ENCODE results near the gene CYP26A1. TPM values are rescaled to one million over a fixed set of nuclear protein-coding genes. Genes with fewer than 3 reads are reported as not detected.

Gene CYP26A1
- polyA plus RNA-seq, 4 donors: 0.03 to 0.09 TPM; not detected in 2

DNA sequence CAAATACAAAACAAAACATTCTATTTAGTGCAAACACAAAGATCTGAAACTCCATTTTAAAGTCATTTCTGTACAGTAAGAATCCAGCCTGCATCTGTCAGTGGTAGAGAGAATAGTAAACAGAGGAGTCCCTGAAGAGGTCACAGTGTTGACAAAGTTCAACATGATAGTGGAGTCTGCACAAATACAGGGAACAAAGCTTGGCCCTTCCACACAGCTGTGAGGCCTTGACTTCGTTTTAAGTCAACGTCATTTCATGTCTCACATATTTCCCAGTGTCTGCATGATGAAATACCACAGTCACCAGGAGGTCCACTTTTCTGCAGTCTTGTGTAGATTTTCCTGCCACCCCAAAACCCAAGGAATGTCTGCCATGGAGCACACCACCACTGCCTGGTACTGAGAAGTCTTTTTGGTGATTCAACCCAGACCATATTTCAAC is 33.0 kb downstream of the CYP26A1 start:
- no peak overlapping the region for H3K4me3 ChIP-seq (ENCODE audit: low read depth in 1 of 3, low read length in 3 of 3)
- FAIRE-seq (no peak), DNase-seq (no peak)
- H3K9me3 ChIP-seq (ENCODE audit: control insufficient read depth in 2 of 2, insufficient read depth in 1 of 2, low read depth in 1 of 2, low read length in 1 of 2): peaks cover 0 to 4% of the 10 kb centered on the region in 2 donors
- no peaks in the 10 kb centered on the region for H3K36me3 ChIP-seq (ENCODE audit: control insufficient read depth in 3 of 3, insufficient read depth in 2 of 3, low read depth in 1 of 3, low read length in 3 of 3)
- H3K27me3 ChIP-seq (ENCODE audit: control insufficient read depth in 3 of 3, insufficient read depth in 3 of 3, low read length in 3 of 3): no peaks in the 10 kb centered on the region
- H3K4me1 ChIP-seq (ENCODE audit: control insufficient read depth in 3 of 3, insufficient read depth in 2 of 3, low read depth in 1 of 3, low read length in 2 of 3): no peaks in the 10 kb centered on the region
- H3K27ac ChIP-seq (ENCODE audit: low read depth in 1 of 3, low read length in 2 of 3): no peak overlapping the region
- WGBS, 3 donors: 58 to 65% (median 61%) methylated on average over 2 of the region's 2 CpGs

DNA sequence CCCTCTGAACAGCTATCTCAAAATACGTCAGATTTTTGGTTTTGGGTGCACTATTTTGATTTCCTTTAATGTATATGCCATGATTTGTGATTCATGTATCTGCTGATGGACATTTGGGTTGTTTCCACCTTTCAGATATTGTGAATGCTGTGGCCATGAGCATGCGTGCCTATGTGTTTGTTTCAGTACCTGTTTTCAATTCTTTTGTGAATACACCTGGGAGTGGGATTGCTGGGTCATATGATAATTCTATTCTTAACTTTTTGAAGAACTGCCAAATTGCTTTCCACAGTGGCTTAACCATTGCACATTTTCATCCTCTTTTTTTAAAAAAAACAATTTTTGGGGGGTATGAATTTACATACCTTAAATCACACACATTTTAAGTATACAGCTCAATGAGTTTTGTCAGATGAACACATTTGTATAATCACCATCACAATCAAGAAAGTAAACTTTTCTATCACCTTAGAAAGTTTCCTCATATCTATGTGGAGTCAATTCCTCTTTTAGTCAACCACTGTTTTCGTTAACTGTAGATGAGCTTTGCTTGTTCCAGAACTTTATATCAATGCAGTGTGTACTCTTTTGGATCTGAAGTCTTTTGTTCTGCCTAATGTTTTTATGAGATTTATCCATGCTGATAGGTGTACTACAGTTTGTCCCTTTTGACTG is 36.9 kb downstream of the CYP26A1 start:
- Histone ChIP-seq H3K27ac (ENCODE audit: low read depth in 1 of 3, low read length in 2 of 3) (no peak overlapping the region), H3K27me3 (ENCODE audit: control insufficient read depth in 3 of 3, insufficient read depth in 3 of 3, low read length in 3 of 3) (no peaks in the 10 kb centered on the region), H3K9me3 (ENCODE audit: control insufficient read depth in 2 of 2, insufficient read depth in 1 of 2, low read depth in 1 of 2, low read length in 1 of 2) (peaks cover 0 to 5% of the 10 kb centered on the region in 2 donors), H3K4me1 (ENCODE audit: control insufficient read depth in 3 of 3, insufficient read depth in 2 of 3, low read depth in 1 of 3, low read length in 2 of 3) (peaks cover 0 to 3% (median 0%) of the 10 kb centered on the region in 3 donors), H3K36me3 (ENCODE audit: control insufficient read depth in 3 of 3, insufficient read depth in 2 of 3, low read depth in 1 of 3, low read length in 3 of 3) (no peaks in the 10 kb centered on the region), H3K4me3 (ENCODE audit: low read depth in 1 of 3, low read length in 3 of 3) (no peak overlapping the region)
- no peak for FAIRE-seq
- no peak for DNase-seq
- 79 to 90% (median 90%) methylated on average over 3 of the region's 3 CpGs for WGBS, 3 donors

DNA sequence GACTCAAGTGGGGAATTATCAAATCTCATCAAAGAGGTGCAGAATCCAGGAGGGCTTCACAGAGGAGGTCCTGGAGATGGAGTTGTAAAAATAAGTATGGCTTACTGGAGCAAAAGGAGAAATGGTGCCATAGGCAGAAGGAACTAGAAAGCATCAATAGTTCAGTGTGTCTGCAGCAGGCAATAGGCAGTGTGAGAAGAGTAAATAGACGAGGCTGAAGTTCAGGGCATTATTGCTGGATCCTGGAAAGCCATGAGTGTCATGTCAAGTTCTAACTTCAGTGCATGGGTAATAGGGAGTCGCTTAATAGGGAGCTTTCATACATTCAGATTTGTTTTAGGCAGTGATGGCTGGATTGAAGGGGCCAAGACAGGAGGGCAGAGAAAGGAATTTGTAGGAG is 39.3 kb downstream of the CYP26A1 start:
- Histone ChIP-seq H3K27me3 (ENCODE audit: control insufficient read depth in 3 of 3, insufficient read depth in 3 of 3, low read length in 3 of 3) (no peaks in the 10 kb centered on the region), H3K27ac (ENCODE audit: low read depth in 1 of 3, low read length in 2 of 3) (no peak overlapping the region), H3K4me3 (ENCODE audit: low read depth in 1 of 3, low read length in 3 of 3) (no peak overlapping the region), H3K9me3 (ENCODE audit: control insufficient read depth in 2 of 2, insufficient read depth in 1 of 2, low read depth in 1 of 2, low read length in 1 of 2) (peaks cover 0 to 2% of the 10 kb centered on the region in 2 donors), H3K36me3 (ENCODE audit: control insufficient read depth in 3 of 3, insufficient read depth in 2 of 3, low read depth in 1 of 3, low read length in 3 of 3) (no peaks in the 10 kb centered on the region), H3K4me1 (ENCODE audit: control insufficient read depth in 3 of 3, insufficient read depth in 2 of 3, low read depth in 1 of 3, low read length in 2 of 3) (peaks cover 0 to 4% (median 0%) of the 10 kb centered on the region in 3 donors)
- 43 to 65% (median 47%) methylated on average over 2 of the region's 2 CpGs for WGBS, 3 donors
- DNase-seq (peak; percentile 9 to 44), FAIRE-seq (no peak)

DNA sequence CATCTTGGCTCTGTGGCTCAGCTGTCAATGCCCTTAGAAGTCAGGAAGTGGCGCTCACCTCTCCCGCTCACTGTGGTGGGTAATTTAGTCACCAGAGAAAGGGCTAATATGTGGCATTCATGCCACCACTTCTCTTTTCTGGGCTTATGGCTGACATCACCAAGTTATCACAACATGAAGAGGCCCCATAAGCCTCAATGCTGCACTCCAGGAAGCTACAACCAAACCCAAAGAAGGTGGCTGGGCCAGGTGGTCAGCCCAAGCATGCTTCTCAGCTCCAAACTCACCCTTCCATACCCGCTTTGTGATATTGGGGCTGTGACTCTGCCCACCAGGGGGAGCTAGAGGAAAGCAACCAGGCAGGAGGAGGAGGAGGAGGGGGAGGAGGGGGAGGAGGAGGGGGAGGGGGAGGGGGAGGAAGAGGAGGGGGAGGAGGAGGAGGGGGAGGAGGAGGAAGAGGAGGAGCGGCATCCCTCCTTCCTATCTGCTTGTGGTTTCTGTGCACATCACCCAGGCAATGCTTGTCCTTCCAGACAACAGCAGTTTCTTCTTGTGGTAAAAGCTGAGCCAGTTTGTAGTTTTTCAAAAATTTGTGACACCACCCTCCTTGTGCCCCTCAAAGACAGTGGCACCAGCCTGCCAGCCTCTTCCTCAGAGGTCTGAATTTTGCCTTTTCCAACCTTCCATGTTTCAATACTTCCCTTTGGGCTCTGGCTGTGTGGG is 42.1 kb downstream of the CYP26A1 start:
- no peak for FAIRE-seq
- peak; percentile 64 to 66 for DNase-seq
- Histone ChIP-seq H3K27me3 (ENCODE audit: control insufficient read depth in 3 of 3, insufficient read depth in 3 of 3, low read length in 3 of 3) (no peaks in the 10 kb centered on the region), H3K36me3 (ENCODE audit: control insufficient read depth in 3 of 3, insufficient read depth in 2 of 3, low read depth in 1 of 3, low read length in 3 of 3) (no peaks in the 10 kb centered on the region), H3K27ac (ENCODE audit: low read depth in 1 of 3, low read length in 2 of 3) (no peak overlapping the region), H3K9me3 (ENCODE audit: control insufficient read depth in 2 of 2, insufficient read depth in 1 of 2, low read depth in 1 of 2, low read length in 1 of 2) (peaks cover 0 to 2% of the 10 kb centered on the region in 2 donors), H3K4me3 (ENCODE audit: low read depth in 1 of 3, low read length in 3 of 3) (no peak overlapping the region), H3K4me1 (ENCODE audit: control insufficient read depth in 3 of 3, insufficient read depth in 2 of 3, low read depth in 1 of 3, low read length in 2 of 3) (peaks cover 0 to 4% (median 0%) of the 10 kb centered on the region in 3 donors)
- WGBS, 3 donors: 51 to 57% (median 53%) methylated on average over 4 of the region's 4 CpGs

DNA sequence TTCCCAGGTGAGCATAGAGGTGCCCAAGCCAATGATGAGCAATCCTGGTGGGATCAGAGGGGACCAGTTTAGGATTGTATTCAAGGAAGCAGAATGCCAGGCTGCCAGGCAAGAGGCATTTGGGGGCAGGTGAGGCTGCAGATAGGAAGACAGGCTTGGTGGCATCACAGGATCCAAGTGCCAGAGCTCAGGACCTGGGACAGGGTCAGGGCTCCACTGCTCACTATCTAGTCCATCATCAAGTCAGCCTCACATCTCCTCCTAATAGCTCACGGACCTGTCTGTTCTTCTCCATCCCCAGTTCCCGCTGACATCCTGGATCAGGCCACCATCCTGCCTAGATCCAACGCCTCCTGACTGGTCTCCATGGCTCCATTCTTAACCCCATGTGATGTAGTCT is 47.6 kb downstream of the CYP26A1 start:
- Histone ChIP-seq H3K4me1 (ENCODE audit: control insufficient read depth in 3 of 3, insufficient read depth in 2 of 3, low read depth in 1 of 3, low read length in 2 of 3) (peaks cover 0 to 33% (median 3%) of the 10 kb centered on the region in 3 donors), H3K4me3 (ENCODE audit: low read depth in 1 of 3, low read length in 3 of 3) (no peak overlapping the region), H3K27me3 (ENCODE audit: control insufficient read depth in 3 of 3, insufficient read depth in 3 of 3, low read length in 3 of 3) (no peaks in the 10 kb centered on the region), H3K9me3 (ENCODE audit: control insufficient read depth in 2 of 2, insufficient read depth in 1 of 2, low read depth in 1 of 2, low read length in 1 of 2) (peaks cover 0 to 11% of the 10 kb centered on the region in 2 donors), H3K36me3 (ENCODE audit: control insufficient read depth in 3 of 3, insufficient read depth in 2 of 3, low read depth in 1 of 3, low read length in 3 of 3) (no peaks in the 10 kb centered on the region), H3K27ac (ENCODE audit: low read depth in 1 of 3, low read length in 2 of 3) (no peak overlapping the region)
- DNase-seq (no peak), FAIRE-seq (no peak)
- 52 to 88% (median 72%) methylated on average over 3 of the region's 3 CpGs for WGBS, 3 donors

DNA sequence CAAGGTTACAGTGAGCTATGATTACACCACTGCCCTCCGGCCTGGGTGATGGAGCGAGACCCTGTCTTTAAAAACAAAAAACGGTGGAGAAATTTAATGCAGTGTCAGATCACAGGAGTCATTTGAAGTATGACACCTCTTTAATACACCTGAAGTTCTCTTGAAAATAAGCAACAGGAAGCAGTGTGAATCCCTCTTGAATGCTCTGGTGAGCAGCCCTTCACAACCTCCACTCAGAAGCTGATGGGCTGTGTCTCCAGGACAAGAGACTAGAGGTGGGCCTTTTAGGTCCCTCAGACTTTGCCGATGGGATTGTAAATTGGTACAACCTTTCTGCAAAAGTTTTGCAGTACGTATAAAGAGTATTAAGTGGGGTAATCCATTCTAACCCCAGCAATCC is 50.1 kb downstream of the CYP26A1 start:
- Histone ChIP-seq H3K36me3 (ENCODE audit: control insufficient read depth in 3 of 3, insufficient read depth in 2 of 3, low read depth in 1 of 3, low read length in 3 of 3) (no peaks in the 10 kb centered on the region), H3K9me3 (ENCODE audit: control insufficient read depth in 2 of 2, insufficient read depth in 1 of 2, low read depth in 1 of 2, low read length in 1 of 2) (peaks cover 0 to 25% of the 10 kb centered on the region in 2 donors), H3K27ac (ENCODE audit: low read depth in 1 of 3, low read length in 2 of 3) (no peak overlapping the region), H3K4me3 (ENCODE audit: low read depth in 1 of 3, low read length in 3 of 3) (no peak overlapping the region), H3K4me1 (ENCODE audit: control insufficient read depth in 3 of 3, insufficient read depth in 2 of 3, low read depth in 1 of 3, low read length in 2 of 3) (peaks cover 0 to 49% (median 3%) of the 10 kb centered on the region in 3 donors), H3K27me3 (ENCODE audit: control insufficient read depth in 3 of 3, insufficient read depth in 3 of 3, low read length in 3 of 3) (no peaks in the 10 kb centered on the region)
- WGBS, 3 donors: 86 to 97% (median 91%) methylated on average over 5 of the region's 5 CpGs
- FAIRE-seq (no peak), DNase-seq (no peak)

DNA sequence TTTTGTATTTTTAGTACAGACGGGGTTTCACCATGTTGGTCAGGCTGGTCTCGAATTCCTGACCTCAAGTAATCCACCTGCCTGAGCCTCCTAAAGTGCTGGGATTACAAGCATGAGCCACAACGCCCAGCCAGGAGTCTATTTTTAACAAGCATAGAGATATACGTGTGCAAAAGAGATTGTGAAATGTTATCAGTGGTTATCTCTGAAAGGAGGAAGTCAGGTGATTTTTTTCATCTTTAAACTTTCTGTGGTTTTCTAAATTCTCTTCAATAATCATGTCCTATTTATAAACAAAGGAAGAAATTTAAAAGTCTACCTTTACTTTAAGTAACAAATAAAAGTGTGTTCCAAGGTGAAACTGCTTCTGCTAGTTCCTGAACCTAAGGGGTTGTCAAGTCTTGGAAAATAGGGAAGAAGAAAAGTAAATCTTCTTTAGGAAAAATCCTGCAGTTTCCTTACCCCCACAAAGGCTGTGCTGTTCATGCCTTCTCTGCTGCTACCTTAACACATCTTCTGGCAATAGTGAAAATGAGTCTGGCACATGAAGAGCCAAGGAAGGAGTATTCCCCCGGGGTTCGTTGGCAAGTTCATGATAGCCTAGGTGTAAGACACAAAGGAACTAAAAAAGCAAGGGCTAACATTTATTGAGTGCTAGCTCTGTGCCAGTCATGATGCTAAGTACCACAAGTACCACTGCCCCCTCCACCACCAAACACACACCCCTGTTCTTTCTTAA is 51.1 kb downstream of the CYP26A1 start:
- Histone ChIP-seq H3K27me3 (ENCODE audit: control insufficient read depth in 3 of 3, insufficient read depth in 3 of 3, low read length in 3 of 3) (no peaks in the 10 kb centered on the region), H3K4me3 (ENCODE audit: low read depth in 1 of 3, low read length in 3 of 3) (no peak overlapping the region), H3K9me3 (ENCODE audit: control insufficient read depth in 2 of 2, insufficient read depth in 1 of 2, low read depth in 1 of 2, low read length in 1 of 2) (peaks cover 0 to 29% of the 10 kb centered on the region in 2 donors), H3K36me3 (ENCODE audit: control insufficient read depth in 3 of 3, insufficient read depth in 2 of 3, low read depth in 1 of 3, low read length in 3 of 3) (no peaks in the 10 kb centered on the region), H3K27ac (ENCODE audit: low read depth in 1 of 3, low read length in 2 of 3) (peak overlapping the region in 1 of 3 donors; percentile 86), H3K4me1 (ENCODE audit: control insufficient read depth in 3 of 3, insufficient read depth in 2 of 3, low read depth in 1 of 3, low read length in 2 of 3) (peaks cover 0 to 50% (median 3%) of the 10 kb centered on the region in 3 donors)
- DNase-seq (peak; percentile 40 to 66), FAIRE-seq (peak; percentile 47)
- 34 to 55% (median 36%) methylated on average over 6 of the region's 6 CpGs for WGBS, 3 donors

DNA sequence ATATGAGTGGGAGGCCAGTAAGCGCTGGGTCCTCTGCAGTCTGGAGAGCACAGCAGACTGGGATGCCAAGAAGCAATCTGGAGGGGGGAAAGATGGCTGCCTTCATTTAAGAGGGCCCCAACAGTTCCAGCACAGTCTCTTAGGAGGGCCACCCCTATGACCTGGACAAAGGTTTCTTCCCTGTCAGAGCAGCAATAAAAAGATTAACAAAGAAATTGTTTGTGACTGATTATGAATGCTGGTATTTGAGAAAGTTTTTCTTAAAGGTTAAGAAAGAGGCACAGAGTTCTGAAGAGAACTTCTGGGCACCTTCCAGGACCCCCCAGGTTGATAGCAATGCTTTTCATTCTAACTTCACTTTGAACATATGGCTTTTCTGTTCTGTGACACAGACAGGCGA is 52.3 kb downstream of the CYP26A1 start:
- Histone ChIP-seq H3K4me3 (ENCODE audit: low read depth in 1 of 3, low read length in 3 of 3) (no peak overlapping the region), H3K36me3 (ENCODE audit: control insufficient read depth in 3 of 3, insufficient read depth in 2 of 3, low read depth in 1 of 3, low read length in 3 of 3) (no peaks in the 10 kb centered on the region), H3K27me3 (ENCODE audit: control insufficient read depth in 3 of 3, insufficient read depth in 3 of 3, low read length in 3 of 3) (no peaks in the 10 kb centered on the region), H3K9me3 (ENCODE audit: control insufficient read depth in 2 of 2, insufficient read depth in 1 of 2, low read depth in 1 of 2, low read length in 1 of 2) (peaks cover 0 to 32% of the 10 kb centered on the region in 2 donors), H3K27ac (ENCODE audit: low read depth in 1 of 3, low read length in 2 of 3) (peak overlapping the region in 1 of 3 donors; percentile 86), H3K4me1 (ENCODE audit: control insufficient read depth in 3 of 3, insufficient read depth in 2 of 3, low read depth in 1 of 3, low read length in 2 of 3) (peaks cover 0 to 50% (median 3%) of the 10 kb centered on the region in 3 donors)
- WGBS, 3 donors: 85 to 96% (median 88%) methylated on average over 2 of the region's 2 CpGs
- FAIRE-seq: no peak
- peak; percentile 42 to 58 for DNase-seq
